ENCODE measurements around the gene NOC2L. TPM values are rescaled to one million over a fixed set of nuclear protein-coding genes. Genes with fewer than 3 reads are reported as not detected.

The NOC2L gene
- polyA plus RNA-seq, 1 donor = 43.6 TPM

DNA sequence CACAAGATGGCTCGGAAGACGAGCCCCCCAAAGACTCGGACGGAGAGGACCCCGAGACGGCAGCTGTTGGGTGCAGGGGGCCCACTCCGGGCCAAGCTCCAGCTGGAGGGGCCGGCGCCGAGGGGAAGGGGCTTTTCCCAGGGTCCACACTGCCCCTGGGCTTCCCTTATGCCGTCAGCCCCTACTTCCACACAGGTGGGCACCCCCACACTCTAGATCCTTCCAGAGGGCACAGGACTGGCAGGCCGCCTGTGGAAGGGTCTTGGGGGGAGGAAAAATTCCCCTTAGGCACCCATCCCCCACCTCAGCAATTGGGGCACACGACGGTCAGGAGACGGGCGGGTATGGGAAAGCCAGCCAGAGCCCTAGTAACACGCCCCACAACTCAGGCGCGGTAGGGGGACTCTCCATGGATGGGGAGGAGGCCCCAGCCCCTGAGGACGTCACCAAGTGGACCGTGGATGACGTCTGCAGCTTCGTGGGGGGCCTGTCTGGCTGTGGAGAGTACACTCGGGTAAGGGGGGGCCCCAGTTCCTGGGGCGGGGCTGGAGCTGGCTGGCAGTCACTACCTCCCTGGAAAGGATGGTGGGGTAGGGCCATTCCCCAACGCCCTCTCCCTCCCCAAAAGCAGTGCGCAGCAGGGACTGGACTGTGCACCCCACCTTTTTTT is 16.1 kb downstream of the NOC2L start:
- no peak for DNase-seq (ENCODE audit: low read depth)

DNA sequence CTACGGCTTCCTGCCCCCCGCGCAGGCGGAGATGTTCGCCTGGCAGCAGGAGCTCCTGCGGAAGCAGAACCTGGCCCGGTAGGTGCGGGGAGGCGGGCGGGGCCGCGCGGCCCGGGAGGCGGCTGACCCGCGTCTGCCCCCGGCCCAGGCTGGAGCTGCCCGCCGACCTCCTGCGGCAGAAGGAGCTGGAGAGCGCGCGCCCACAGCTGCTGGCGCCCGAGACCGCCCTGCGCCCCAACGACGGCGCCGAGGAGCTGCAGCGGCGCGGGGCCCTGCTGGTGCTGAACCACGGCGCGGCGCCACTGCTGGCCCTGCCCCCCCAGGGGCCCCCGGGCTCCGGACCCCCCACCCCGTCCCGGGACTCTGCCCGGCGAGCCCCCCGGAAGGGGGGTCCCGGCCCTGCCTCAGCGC is 16.6 kb downstream of the NOC2L start:
- DNase-seq (ENCODE audit: low read depth) = no peak

GRCh38 chr1:941588-942383 is 17.3 kb downstream of the NOC2L start:
- DNase-seq (ENCODE audit: low read depth) = peak; percentile 34

DNA sequence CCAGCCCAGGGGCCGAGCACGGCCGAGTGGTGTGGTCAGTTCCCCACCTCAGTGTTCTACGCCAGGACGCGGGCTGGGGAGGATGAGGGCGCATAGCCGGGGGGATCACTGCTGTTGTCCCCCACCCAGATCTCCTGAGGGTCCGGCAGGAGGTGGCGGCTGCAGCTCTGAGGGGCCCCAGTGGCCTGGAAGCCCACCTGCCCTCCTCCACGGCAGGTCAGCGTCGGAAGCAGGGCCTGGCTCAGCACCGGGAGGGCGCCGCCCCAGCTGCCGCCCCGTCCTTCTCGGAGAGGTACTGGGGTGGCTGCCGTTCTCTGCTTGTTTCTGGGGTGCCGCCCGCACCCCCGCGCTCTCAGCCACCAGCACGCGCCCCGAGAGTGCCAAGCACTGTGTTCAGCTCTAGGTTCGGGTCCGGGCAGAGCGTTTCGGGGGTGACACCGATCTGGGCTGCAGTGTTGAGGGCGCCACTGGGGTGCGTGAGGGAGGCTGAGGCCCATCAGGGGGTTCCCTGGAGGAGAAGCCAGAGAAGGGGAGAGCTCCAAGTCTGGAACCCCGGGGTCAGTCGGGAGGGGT is 18.0 kb downstream of the NOC2L start:
- no peak for DNase-seq (ENCODE audit: low read depth)

DNA sequence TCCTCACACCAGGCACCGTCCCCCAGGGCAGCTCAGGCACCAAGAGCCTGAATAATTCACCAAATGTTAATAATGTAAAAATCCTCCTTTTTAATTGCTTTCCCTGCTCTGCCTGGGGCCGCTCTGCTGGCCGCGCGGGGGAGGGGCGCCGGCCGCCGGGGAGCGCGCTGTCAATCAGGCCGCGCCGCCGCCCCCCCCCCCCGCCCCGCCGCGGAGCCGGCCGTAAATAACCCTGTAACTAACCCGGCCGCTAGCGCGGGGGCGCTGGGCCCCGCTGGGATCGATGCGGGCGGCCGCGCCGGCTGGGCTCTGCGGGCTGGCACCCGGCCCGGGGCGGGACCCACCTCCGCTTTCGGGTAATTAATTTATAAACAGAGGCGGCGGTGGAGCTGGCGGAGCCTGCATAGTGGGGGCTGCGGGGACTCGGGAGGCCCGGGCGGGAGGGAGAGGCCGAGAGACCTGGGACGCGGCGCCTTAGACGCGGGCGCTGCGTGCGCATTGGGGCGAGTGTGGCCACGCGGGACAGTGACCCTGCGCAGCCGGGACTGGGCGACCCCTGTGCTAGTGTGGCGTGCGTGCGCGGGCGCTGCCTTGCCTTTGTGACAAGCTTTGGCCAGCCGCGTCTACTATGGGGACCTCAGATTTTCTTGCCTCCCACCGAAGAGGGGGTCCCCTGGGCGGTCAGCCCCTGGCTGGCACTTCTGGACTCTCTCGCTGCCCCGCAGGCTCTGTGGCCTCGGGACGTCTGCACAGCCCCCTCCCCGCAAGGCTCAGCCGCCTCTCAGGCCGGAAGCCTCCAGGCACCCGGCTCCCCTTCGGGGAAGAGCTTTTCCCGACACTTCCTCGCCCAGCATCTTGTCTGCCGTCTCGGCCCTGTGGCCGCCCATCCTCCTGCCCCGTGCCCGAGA is 18.7 kb downstream of the NOC2L start:
- DNase-seq (ENCODE audit: low read depth) = no peak

- no peak for DNase-seq (ENCODE audit: low read depth)
Observed at GRCh38 chr1:939511-940106, 19.4 kb downstream of the NOC2L start.

GRCh38 chr1:938711-939489 is 20.2 kb downstream of the NOC2L start:
- DNase-seq (ENCODE audit: low read depth) = no peak

GRCh38 chr1:938088-938683 is 20.9 kb downstream of the NOC2L start:
- DNase-seq (ENCODE audit: low read depth) = no peak

GRCh38 chr1:937521-937920 is 21.5 kb downstream of the NOC2L start:
- no peak for DNase-seq (ENCODE audit: low read depth)

GRCh38 chr1:936348-937264 is 22.4 kb downstream of the NOC2L start:
- DNase-seq (ENCODE audit: low read depth) = no peak

- DNase-seq (ENCODE audit: low read depth) = no peak
Observed at GRCh38 chr1:935751-936231, 23.3 kb downstream of the NOC2L start.

- no peak for DNase-seq (ENCODE audit: low read depth)
Observed at GRCh38 chr1:934991-935750, 23.9 kb downstream of the NOC2L start.

- DNase-seq (ENCODE audit: low read depth) = no peak
Observed at GRCh38 chr1:933603-933940, 25.5 kb downstream of the NOC2L start.

- DNase-seq (ENCODE audit: low read depth) = no peak
Observed at GRCh38 chr1:932776-933602, 26.1 kb downstream of the NOC2L start.

GRCh38 chr1:932173-932510 is 26.9 kb downstream of the NOC2L start:
- no peak for DNase-seq (ENCODE audit: low read depth)

DNA sequence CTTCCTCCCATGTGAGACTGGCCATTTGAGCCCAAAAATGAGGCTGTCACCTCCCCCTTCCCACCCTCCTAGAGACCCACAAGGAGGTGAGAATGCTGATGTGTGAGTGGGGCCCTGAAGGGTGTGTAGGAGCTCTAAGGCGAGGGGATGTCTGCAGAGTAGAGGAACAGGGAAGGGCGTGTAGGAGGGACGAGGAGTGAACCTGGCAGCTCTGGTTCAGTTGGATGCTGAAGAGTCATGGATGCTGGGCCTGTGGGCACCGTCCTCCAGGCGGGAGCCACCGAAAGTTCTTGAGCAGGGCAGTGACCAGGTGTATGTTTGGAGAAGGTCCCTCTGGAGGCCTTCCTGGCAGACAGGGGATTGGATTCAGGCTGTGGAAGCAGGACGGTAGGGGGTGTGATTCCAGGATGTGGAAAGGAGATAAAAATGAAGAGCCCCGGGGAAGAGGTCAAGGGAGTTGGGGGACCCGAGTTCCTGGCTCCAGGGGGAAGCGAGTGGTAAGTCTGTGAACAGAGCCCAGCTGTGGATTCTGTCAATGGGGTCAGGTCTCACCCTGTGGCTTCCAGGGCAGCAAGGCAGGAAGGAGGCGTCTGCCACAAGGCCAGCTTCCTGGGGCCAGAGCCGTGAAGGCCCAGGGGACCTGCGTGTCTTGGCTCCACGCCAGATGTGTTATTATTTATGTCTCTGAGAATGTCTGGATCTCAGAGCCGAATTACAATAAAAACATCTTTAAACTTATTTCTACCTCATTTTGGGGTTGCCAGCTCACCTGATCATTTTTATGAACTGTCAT is 27.5 kb downstream of the NOC2L start:
- no peak for DNase-seq (ENCODE audit: low read depth)

- DNase-seq (ENCODE audit: low read depth) = no peak
Observed at GRCh38 chr1:930633-931138, 28.4 kb downstream of the NOC2L start.

Data from forelimb muscle (tissue), 1 donor.